GM21786 (cell line): Measurements from ENCODE around the gene SDF4.
"Not testable (repeated sequence)": the region's sequence is repeated elsewhere in the genome, so short reads cannot be mapped to it uniquely, and the experiment has no call there.

ENCODE experiments used
- ATAC-seq: cut with Tn5 transposase; IDR thresholded peaks from one replicate; pipeline ENCODE4 v1.9.1; 2021; ENCODE audit not compliant: unreplicated experiment

The SDF4 gene

GRCh38 chr1:1181129-1181937 is 50.5 kb downstream of the SDF4 start:
- ATAC-seq, result no peak

GRCh38 chr1:1179983-1180861 is 51.6 kb downstream of the SDF4 start:
- ATAC-seq, result no peak

DNA sequence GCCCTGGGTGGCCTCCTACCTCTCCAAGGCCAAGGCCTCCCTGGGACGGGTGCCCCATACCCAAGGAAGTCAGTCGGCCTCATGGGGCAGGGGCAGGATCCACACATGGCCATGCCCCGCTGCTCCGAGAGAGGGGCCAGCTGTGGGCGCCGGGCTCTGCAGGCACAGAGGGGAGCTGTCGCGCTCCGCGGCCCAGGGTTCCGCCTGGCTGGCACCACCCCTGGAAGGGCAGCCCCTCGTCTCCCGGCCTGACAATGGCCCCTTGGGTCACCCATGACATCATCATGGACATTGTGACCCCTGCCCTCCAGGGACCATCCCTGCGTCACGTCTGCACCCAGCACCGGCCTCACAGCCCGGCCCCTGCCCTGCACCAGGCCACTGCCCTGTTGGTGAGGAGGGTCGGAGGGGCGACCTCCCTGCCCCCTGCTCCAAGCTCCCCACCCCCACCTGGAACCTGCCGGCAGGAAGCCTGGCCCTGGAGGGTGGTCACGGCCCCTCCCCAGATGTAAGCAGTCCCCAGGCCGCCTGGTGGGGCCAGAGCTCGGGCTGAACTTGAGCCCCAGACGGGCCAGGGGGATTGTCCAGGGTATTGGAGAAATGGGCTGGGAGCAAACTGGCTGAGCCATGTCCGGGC is 52.3 kb downstream of the SDF4 start:
- no peak for ATAC-seq

DNA sequence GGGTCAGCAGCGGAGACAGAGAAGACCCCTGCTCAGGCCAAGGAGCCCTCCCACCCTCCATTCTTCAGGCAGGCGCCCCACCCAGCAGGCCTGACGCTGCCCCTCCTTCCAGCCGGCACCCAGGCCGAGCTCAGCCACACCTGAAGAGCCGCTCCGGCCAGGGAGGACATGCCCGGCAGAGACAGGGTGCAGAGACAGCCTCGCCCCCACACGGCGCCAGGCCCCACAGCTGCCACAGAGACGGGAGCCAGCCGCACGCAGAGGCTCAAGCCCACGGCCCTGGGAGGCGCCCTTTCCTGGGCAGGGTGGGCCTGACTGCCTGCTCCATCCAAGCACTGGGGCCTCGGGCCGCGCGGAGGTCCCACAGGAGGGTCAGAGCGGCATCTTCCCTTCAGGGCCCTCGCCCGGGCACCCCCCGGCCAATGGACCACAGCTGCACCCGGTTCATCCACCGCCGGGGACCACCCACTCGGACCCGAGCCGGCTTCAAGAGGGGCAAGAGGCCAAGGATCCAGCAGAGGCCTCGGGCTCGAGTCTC is 52.9 kb downstream of the SDF4 start:
- ATAC-seq, result no peak

- ATAC-seq, result no peak
Observed at GRCh38 chr1:1177452-1178206, 54.2 kb downstream of the SDF4 start.

DNA sequence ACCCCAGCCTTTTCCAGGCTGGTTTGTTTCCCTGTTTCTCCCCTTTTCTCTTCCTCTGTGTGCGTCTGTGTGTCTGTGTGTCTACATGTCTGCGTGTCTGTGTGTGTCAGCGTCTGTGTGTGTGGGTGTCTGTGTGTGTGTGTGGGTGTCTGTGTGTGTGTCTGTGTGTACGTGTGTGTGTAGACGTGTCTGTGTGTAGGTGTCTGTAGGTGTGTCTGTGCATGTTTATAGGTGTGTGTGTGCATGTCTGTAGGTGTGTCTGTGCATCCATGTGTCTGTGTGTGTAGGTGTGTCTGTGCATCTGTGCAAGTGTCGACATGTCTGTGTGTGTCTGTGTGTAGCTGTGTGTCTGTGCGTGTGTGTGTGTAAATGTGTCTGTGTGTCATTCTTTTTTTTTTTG is 54.9 kb downstream of the SDF4 start:
- no peak for ATAC-seq

- not testable (repeated sequence) for ATAC-seq
Observed at GRCh38 chr1:1176063-1176761, 55.6 kb downstream of the SDF4 start.

DNA sequence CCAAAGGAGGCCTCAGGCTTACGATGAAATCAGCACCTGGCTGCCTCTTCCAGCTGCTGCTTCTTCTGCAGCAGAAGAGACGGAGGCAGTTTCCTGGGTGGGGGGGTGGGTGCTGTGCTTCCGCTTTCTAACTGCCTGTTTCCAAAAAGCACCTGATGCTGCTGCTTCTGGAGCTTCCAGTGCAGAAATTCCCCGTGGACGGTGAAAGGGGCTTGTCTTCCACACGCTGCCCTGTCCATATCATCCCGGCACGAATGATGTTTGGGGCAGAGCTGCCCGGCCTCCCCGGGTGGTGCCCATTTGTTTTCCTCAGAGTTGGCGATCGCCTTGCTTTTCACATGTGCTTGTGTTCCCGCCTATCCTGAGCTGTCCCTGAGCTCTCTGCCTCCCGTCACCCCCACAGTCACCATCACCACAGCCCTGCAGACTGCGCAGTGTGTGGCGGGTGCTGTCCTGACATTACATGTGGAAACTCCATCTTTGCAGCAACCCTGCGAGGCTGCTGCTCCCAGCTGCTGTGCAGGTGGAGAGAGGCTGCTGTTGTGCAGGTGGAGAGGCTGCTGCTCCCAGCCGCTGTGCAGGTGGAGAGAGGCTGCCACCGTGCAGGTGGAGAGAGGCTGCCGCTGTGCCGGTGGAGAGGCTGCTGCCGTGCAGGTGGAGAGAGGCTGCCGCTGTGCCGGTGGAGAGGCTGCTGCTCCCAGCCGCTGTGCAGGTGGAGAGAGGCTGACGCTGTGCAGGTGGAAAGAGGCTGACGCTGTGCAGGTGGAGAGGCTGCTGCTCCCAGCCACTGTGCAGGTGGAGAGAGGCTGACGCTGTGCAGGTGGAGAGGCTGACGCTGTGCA is 56.4 kb downstream of the SDF4 start:
- ATAC-seq, result no peak

- ATAC-seq, result no peak
Observed at GRCh38 chr1:1173793-1174415, 57.9 kb downstream of the SDF4 start, which contains the start of gene TTLL10. TTLL10 (plus strand) TSS chr1:1173880; CDS start chr1:1179216, 5,336 bp downstream.

DNA sequence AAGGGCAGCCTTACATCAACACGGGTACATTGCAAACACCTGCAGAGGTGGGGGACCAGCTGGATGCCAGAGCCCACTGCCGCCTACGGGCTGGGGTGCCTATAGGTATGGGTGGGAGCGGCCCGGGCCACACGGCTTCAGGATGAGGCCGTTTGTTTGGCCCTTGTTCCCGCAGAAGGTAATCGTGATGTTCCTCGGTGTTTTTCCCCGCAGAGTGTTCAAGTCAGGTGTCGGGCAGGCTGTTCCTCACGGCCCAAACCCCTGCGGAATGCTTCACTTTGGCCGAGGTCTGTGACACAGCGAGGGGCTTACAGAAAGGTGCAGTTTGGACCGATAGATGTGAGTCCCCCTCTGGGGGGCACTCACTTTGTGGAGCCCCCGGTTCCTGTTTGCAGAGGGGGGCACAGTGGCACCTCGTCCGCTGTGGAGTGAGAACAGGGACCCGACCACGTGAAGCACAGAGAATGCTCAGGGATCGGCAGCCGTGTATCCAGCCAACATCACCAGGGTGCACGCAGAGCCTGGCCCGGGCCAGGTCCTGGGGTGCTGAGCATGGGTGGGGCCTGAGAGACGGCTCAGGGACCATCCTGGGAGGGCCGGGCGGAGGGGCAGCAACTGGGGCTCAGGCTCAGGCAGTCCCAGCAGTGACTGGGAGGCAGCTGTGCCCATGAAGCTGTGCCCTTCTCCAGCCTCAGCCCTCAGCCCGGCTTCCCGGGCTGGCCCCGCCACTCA is 58.6 kb downstream of the SDF4 start:
- ATAC-seq, result no peak

DNA sequence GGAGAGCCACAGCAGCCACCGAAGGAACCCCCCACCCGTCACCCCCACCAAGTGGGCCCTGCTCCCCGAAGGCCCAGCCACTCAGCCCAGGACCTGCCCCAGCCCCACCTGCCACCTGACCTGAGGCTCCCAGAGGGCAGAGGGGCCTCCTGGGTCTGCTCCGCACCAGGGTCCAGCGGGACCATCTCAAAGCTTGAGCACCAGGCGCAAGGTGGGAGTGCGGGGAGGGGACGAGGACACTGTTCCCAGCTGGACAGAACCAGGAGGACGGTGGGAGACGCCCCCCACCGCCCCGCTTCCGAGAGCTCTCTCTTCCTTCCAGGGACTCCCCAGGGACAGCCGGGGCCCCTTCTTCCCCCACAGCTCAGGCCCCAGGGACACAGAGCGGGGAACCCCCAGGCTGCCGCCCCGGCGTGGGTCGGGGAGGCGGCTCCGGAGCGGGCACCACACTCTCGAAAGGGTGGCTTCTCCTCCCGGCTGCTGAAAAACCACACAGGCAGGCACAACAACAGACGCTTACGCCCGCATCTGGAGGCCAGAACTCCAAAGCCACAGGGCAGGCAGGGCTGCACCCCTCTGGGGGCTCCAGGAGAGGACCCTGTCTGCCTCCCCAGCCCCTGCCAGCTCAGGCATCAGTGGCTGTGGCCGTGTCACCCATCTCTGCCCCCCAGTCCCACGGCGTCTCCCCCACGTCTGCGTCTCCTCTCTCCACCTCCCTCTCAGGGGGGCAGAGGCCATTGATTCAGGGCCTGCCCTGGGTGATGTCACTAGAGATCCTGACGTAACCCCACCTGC is 60.1 kb downstream of the SDF4 start:
- ATAC-seq, result no peak

- no peak for ATAC-seq
Observed at GRCh38 chr1:1171161-1171545, 60.6 kb downstream of the SDF4 start.

DNA sequence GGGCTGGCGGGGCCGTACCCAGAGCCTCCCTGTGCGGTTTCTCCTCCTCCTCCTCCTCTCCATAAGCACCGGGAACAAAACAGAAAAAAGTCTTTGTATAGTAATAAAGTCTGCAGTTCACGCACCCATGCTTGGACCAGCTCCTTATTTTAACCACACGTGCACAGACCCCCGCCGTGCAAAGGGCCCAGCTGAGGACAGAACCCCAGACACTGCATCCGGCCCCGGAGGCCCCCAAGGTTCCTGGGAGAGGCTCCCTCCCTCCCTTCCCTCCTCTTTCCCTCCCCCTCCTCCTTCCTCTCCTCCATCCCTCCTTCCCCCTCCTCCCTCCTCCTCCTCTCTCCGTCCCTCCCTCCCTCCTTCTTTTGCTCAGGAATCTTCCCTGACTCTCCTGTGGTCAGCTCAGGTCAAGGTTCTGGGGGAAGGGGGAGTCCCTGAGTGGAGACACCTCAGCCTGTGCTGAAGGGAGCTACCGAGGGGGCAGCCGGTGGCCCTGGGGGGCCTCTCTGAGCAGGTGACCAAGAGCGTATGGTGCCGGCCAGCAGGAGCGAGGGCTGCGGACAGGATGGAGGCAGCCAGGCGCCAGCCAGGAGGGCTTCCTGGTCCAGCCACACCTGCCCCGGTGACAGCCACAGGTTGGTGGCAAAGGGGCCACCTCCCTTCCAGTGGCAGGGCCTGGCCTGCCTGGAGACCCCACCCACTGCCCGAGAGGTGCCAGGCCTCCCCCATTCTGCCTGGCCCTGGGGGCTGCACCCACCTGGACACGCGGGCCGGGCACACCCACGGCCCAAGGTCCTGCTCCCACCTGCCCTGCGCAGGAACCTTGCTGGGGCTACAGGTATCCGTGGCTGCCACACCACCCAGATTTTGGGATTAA is 61.3 kb downstream of the SDF4 start:
- ATAC-seq, result no peak

- ATAC-seq, result no peak
Observed at GRCh38 chr1:1169429-1170214, 62.2 kb downstream of the SDF4 start.
